ENCODE measurements around the gene OSBPL2.

The OSBPL2 gene

GRCh38 chr20:62228982-62229545, 9.3 kb upstream of the OSBPL2 start:
- TF ChIP-seq CTCF (IDR thresholded peaks at IDR 0.05; ENCODE audit: low read depth, low read length) = no peak
- DNase-seq (ENCODE audit: extremely low read depth, low read depth) = no peak

GRCh38 chr20:62229667-62230066, 8.7 kb upstream of the OSBPL2 start:
- no peak for TF ChIP-seq CTCF (IDR thresholded peaks at IDR 0.05; ENCODE audit: low read depth, low read length)

GRCh38 chr20:62230276-62230675, 8.0 kb upstream of the OSBPL2 start:
- DNase-seq (ENCODE audit: extremely low read depth, low read depth) = no peak
- TF ChIP-seq CTCF (IDR thresholded peaks at IDR 0.05; ENCODE audit: low read depth, low read length) = no peak

More at GRCh38 chr20:62229667-62230066, 8.7 kb upstream of the OSBPL2 start:
- no peak for DNase-seq (ENCODE audit: extremely low read depth, low read depth)

- no peak for TF ChIP-seq CTCF (IDR thresholded peaks at IDR 0.05; ENCODE audit: low read depth, low read length)
Observed at GRCh38 chr20:62230696-62231095, 7.6 kb upstream of the OSBPL2 start.

GRCh38 chr20:62231292-62231691, 7.0 kb upstream of the OSBPL2 start:
- no peak for DNase-seq (ENCODE audit: extremely low read depth, low read depth)
- no peak for TF ChIP-seq CTCF (IDR thresholded peaks at IDR 0.05; ENCODE audit: low read depth, low read length)

More at GRCh38 chr20:62230696-62231095, 7.6 kb upstream of the OSBPL2 start:
- DNase-seq (ENCODE audit: extremely low read depth, low read depth) = no peak

- no peak for TF ChIP-seq CTCF (IDR thresholded peaks at IDR 0.05; ENCODE audit: low read depth, low read length)
- no peak for DNase-seq (ENCODE audit: extremely low read depth, low read depth)
Observed at GRCh38 chr20:62232194-62232593, 6.1 kb upstream of the OSBPL2 start.

GRCh38 chr20:62232770-62233645, 5.3 kb upstream of the OSBPL2 start:
- no peak for DNase-seq (ENCODE audit: extremely low read depth, low read depth)
- TF ChIP-seq CTCF (IDR thresholded peaks at IDR 0.05; ENCODE audit: low read depth, low read length) = no peak

All from AG09319 (cell line).